PC-9 (cell line): ENCODE data around the gene ETNK1. TPM values are rescaled to one million over a fixed set of nuclear protein-coding genes. Genes with fewer than 3 reads are reported as not detected.
"Not testable (repeated sequence)": the region's sequence is repeated elsewhere in the genome, so short reads cannot be mapped to it uniquely, and the experiment has no call there.

ENCODE experiments used
- BruUV-seq: library from RNA; stranded (reverse); fragments of 400-500 nt; replicated peaks from 2 replicates; lab custom pipeline; 2021; lab: Mats Ljungman, UMichigan
- CTCF ChIA-PET: fragments of 300-600 bp; sonication (Branson Sonifier 250); formaldehyde crosslinking; loops from one replicate; lab custom pipeline; 2022; ENCODE audit warnings: antibody characterized with exemption; lab: Charles Lee
- POLR2A ChIA-PET: fragments of 300-600 bp; sonication (Branson Sonifier 250); formaldehyde crosslinking; loops from one replicate; lab custom pipeline; 2022; ENCODE audit warnings: antibody characterized with exemption; ENCODE audit not compliant: unreplicated experiment; lab: Charles Lee
- DNase-seq, 2 experiments: peaks; one replicate each; pipeline versions ENCODE4 v3.0.0 to v3.0.0-alpha.2; 2015 to 2022; ENCODE audit warnings: mixed read lengths in 1 of 2
- H2AFZ ChIP-seq: fragments of 200-600 bp; sonication (generic); 2 replicates; pipeline ENCODE4 v1.8.1; 2017; ENCODE audit warnings: antibody characterized with exemption
- H3F3A ChIP-seq: fragments of 200-600 bp; sonication (generic); 2 replicates; pipeline ENCODE4 v1.8.1; 2017; ENCODE audit warnings: antibody characterized with exemption, mild to moderate bottlenecking, low read depth; ENCODE audit not compliant: insufficient read depth
- H3K27ac ChIP-seq: fragments of 200-600 bp; sonication (generic); 2 replicates; pipeline ENCODE4 v1.6.1; 2016; ENCODE audit warnings: mixed run types
- H3K27me3 ChIP-seq: fragments of 200-600 bp; sonication (generic); 2 replicates; pipeline ENCODE4 v1.6.1; 2016; ENCODE audit warnings: low read depth, mixed run types; ENCODE audit not compliant: insufficient read depth
- H3K36me3 ChIP-seq: fragments of 200-600 bp; sonication (generic); 2 replicates; pipeline ENCODE4 v1.6.1; 2016; ENCODE audit warnings: low read depth, mixed run types
- H3K4me1 ChIP-seq: fragments of 200-600 bp; sonication (generic); replicated peaks from 2 replicates; pipeline ENCODE4 v1.6.1; 2016; ENCODE audit warnings: mixed run types; ENCODE audit not compliant: insufficient read depth
- H3K4me2 ChIP-seq: fragments of 200-600 bp; sonication (generic); 2 replicates; pipeline ENCODE4 v1.6.1; 2017; ENCODE audit warnings: mixed run types
- H3K4me3 ChIP-seq: fragments of 200-600 bp; sonication (generic); 2 replicates; pipeline ENCODE4 v1.6.1; 2016; ENCODE audit warnings: mixed run types
- H3K79me2 ChIP-seq: fragments of 200-600 bp; sonication (generic); 2 replicates; pipeline ENCODE4 v1.6.1; 2017; ENCODE audit warnings: low read depth, mixed run types
- H3K9me2 ChIP-seq: fragments of 200-600 bp; sonication (generic); 2 replicates; pipeline ENCODE4 v1.8.1; 2017; ENCODE audit warnings: mild to moderate bottlenecking; ENCODE audit not compliant: insufficient read depth
- H3K9me3 ChIP-seq: fragments of 200-600 bp; sonication (generic); 2 replicates; pipeline ENCODE4 v1.8.1; 2016; ENCODE audit warnings: low read depth; ENCODE audit not compliant: insufficient read depth
- H4K20me1 ChIP-seq: fragments of 200-600 bp; sonication (generic); 2 replicates; pipeline ENCODE4 v1.8.1; 2017; ENCODE audit not compliant: insufficient read depth
- CTCF ChIP-seq: fragments of 200-600 bp; sonication (generic); conservative IDR thresholded peaks from 2 replicates; pipeline ENCODE4 v1.6.1; 2017; ENCODE audit warnings: mixed run types, antibody characterized with exemption, mild to moderate bottlenecking, moderate library complexity
- EZH2 ChIP-seq: fragments of 200-600 bp; sonication (generic); IDR thresholded peaks from 2 replicates; pipeline ENCODE4 v1.8.0; 2017; ENCODE audit warnings: antibody characterized with exemption, low read depth
- intact Hi-C: fragments of 100-400 bp; cut with micrococcal nuclease; formaldehyde crosslinking; loops from one replicate; pipeline ENCODE4 v1.10.0; 2022; ENCODE audit not compliant: unreplicated experiment
- total RNA-seq: library from RNA; stranded (reverse); gene quantifications from 2 replicates; pipeline ENCODE4 v1.2.3, GENCODE V29; 2021

ETNK1 gene
- total RNA-seq, 1 experiment from 2014 or later = 87.9 TPM

- Histone ChIP-seq H3K4me3 (no peak overlapping the region), H3K4me2 (no peak overlapping the region), H3K4me1 (no peaks in the 10 kb centered on the region), H4K20me1 (no peaks in the 10 kb centered on the region), H3K9me3 (no peaks in the 10 kb centered on the region), H3F3A (no peaks in the 10 kb centered on the region), H3K79me2 (no peaks in the 10 kb centered on the region), H3K9me2 (peaks cover 4% of the 10 kb centered on the region; the same call in 1 of the 2 replicates), H2AFZ (no peak overlapping the region), H3K36me3 (no peaks in the 10 kb centered on the region), H3K27me3 (no peaks in the 10 kb centered on the region), H3K27ac (no peak overlapping the region)
- ChIA-PET CTCF (no interaction called here), POLR2A (interaction anchor here (0.9 kb wide), 1 partner anchor 63 kb away, joined by 3 read pairs; no protein-coding TSS in a partner anchor)
- TF ChIP-seq CTCF = no peak
- TF ChIP-seq EZH2 = no peak
- DNase-seq = no peak
- no TSS peak for BruUV-seq
- intact Hi-C loops = no loop called here
These were observed 73.6 kb downstream of the ETNK1 start for GRCh38 chr12:22698576-22698975.

- intact Hi-C loops, BruUV-seq, POLR2A ChIA-PET, H4K20me1 ChIP-seq, H3K9me3 ChIP-seq, H3F3A ChIP-seq, CTCF ChIA-PET, H2AFZ ChIP-seq, H3K4me2 ChIP-seq, H3K27ac ChIP-seq, H3K79me2 ChIP-seq, H3K4me1 ChIP-seq, H3K4me3 ChIP-seq, DNase-seq, H3K9me2 ChIP-seq, H3K27me3 ChIP-seq, H3K36me3 ChIP-seq: not testable (repeated sequence)
These were observed 74.7 kb downstream of the ETNK1 start for GRCh38 chr12:22699705-22700104.

GRCh38 chr12:22700106-22700505 lies 75.1 kb downstream of the ETNK1 start:
- POLR2A ChIA-PET = no interaction called here
- no peaks in the 10 kb centered on the region for H3K36me3 ChIP-seq
- no peak overlapping the region for H3K27ac ChIP-seq
- no peak overlapping the region for H2AFZ ChIP-seq
- H3K27me3 ChIP-seq = 0 out of 2 replicates have a peak, but pooled peaks cover 4% of the 10 kb centered on the region
- no peaks in the 10 kb centered on the region for H3F3A ChIP-seq
- no peaks in the 10 kb centered on the region for H4K20me1 ChIP-seq
- peaks cover 4% of the 10 kb centered on the region; the same call in 1 of the 2 replicates for H3K9me2 ChIP-seq
- H3K79me2 ChIP-seq = no peaks in the 10 kb centered on the region
- DNase-seq = no peak
- no peak overlapping the region for H3K4me3 ChIP-seq
- CTCF ChIA-PET = no interaction called here
- intact Hi-C loops = no loop called here
- no peak overlapping the region for H3K4me2 ChIP-seq
- H3K9me3 ChIP-seq = no peaks in the 10 kb centered on the region
- TF ChIP-seq EZH2 = no peak
- TF ChIP-seq CTCF = no peak
- no TSS peak for BruUV-seq
- H3K4me1 ChIP-seq = no peaks in the 10 kb centered on the region

- H3K9me2 ChIP-seq, H3K4me1 ChIP-seq, H3K79me2 ChIP-seq, H3K4me3 ChIP-seq, BruUV-seq, POLR2A ChIA-PET, DNase-seq, H3K36me3 ChIP-seq, H2AFZ ChIP-seq, H4K20me1 ChIP-seq, H3K4me2 ChIP-seq, H3K27me3 ChIP-seq, H3K9me3 ChIP-seq, H3F3A ChIP-seq, intact Hi-C loops, H3K27ac ChIP-seq, CTCF ChIA-PET: not testable (repeated sequence)
These were observed 76.3 kb downstream of the ETNK1 start for GRCh38 chr12:22701216-22701809.
